Loucy (cell line): ENCODE results near the gene DGKB.
"Not testable (repeated sequence)": the region's sequence is repeated elsewhere in the genome, so short reads cannot be mapped to it uniquely, and the experiment has no call there.

Experiments used
- H2AFZ ChIP-seq: fragments of 200-600 bp; sonication (generic); 2 replicates; pipeline ENCODE4 v1.6.0; 2016; ENCODE audit warnings: antibody characterized with exemption, mild to moderate bottlenecking, low read length, moderate library complexity
- H3F3A ChIP-seq: fragments of 200-600 bp; 2 replicates; pipeline ENCODE4 v1.6.0; 2016; ENCODE audit warnings: antibody characterized with exemption, low read depth, mild to moderate bottlenecking
- H3K27me3 ChIP-seq: fragments of 200-600 bp; sonication (generic); 2 replicates; pipeline ENCODE4 v1.6.1; 2014; ENCODE audit warnings: low read length, mild to moderate bottlenecking; ENCODE audit not compliant: insufficient read depth, poor library complexity, severe bottlenecking
- H3K36me3 ChIP-seq: fragments of 200-600 bp; sonication (generic); 2 replicates; pipeline ENCODE4 v1.6.1; 2016; ENCODE audit warnings: low read length; ENCODE audit not compliant: insufficient read depth
- H3K4me1 ChIP-seq: fragments of 200-600 bp; sonication (generic); 2 replicates; pipeline ENCODE4 v1.5.1; 2014; ENCODE audit warnings: low read length, mild to moderate bottlenecking; ENCODE audit not compliant: insufficient read depth, poor library complexity, severe bottlenecking
- H3K4me2 ChIP-seq: fragments of 200-600 bp; sonication (generic); 2 replicates; pipeline ENCODE4 v1.6.0; 2014; ENCODE audit warnings: antibody characterized with exemption, low read length, low read depth, mild to moderate bottlenecking; ENCODE audit not compliant: poor library complexity, severe bottlenecking
- H3K4me3 ChIP-seq: fragments of 200-600 bp; sonication (generic); 2 replicates; pipeline ENCODE4 v1.5.1; 2014; ENCODE audit warnings: low read length, mild to moderate bottlenecking, mixed read lengths; ENCODE audit not compliant: poor library complexity, severe bottlenecking
- H3K79me2 ChIP-seq: fragments of 200-600 bp; sonication (generic); 2 replicates; pipeline ENCODE4 v1.6.1; 2014; ENCODE audit warnings: low read length; ENCODE audit not compliant: insufficient read depth
- H3K9ac ChIP-seq: fragments of 200-600 bp; sonication (generic); 2 replicates; pipeline ENCODE4 v1.6.0; 2014; ENCODE audit warnings: mild to moderate bottlenecking, low read depth, low read length, moderate library complexity; ENCODE audit not compliant: poor library complexity, severe bottlenecking
- H3K9me2 ChIP-seq: fragments of 200-600 bp; sonication (generic); replicated peaks from 2 replicates; pipeline ENCODE4 v1.6.1; 2016; ENCODE audit warnings: low read depth, low read length, mixed read lengths
- H3K9me3 ChIP-seq: fragments of 200-600 bp; sonication (generic); 2 replicates; pipeline ENCODE4 v1.6.1; 2014; ENCODE audit warnings: mild to moderate bottlenecking, antibody characterized with exemption, low read length, low read depth; ENCODE audit not compliant: insufficient read depth
- H4K20me1 ChIP-seq: fragments of 200-600 bp; sonication (generic); 2 replicates; pipeline ENCODE4 v1.6.0; 2014; ENCODE audit warnings: antibody characterized with exemption, low read length, mild to moderate bottlenecking; ENCODE audit not compliant: insufficient read depth, poor library complexity, severe bottlenecking
- CTCF ChIP-seq: fragments of 200-600 bp; sonication (generic); conservative IDR thresholded peaks from 2 replicates; pipeline ENCODE4 v1.5.1; 2014; ENCODE audit warnings: mild to moderate bottlenecking, antibody characterized with exemption, low read length
- EZH2phosphoT487 ChIP-seq: fragments of 200-600 bp; IDR thresholded peaks from 2 replicates; pipeline ENCODE4 v1.6.1; 2018; ENCODE audit warnings: antibody characterized with exemption, mild to moderate bottlenecking, moderate library complexity, borderline replicate concordance

The DGKB gene

GRCh38 chr7:14478834-14479510 lies 423.6 kb downstream of the DGKB start:
- Histone ChIP-seq H3K27me3 (no peaks in the 10 kb centered on the region), H3K36me3 (no peaks in the 10 kb centered on the region), H3K4me1 (no peaks in the 10 kb centered on the region), H4K20me1 (no peaks in the 10 kb centered on the region), H3K4me2 (no peak overlapping the region), H2AFZ (no peak overlapping the region), H3K79me2 (no peaks in the 10 kb centered on the region), H3K9me3 (no peaks in the 10 kb centered on the region), H3K4me3 (no peak overlapping the region), H3K9me2 (no peaks in the 10 kb centered on the region), H3K9ac (no peak overlapping the region), H3F3A (no peaks in the 10 kb centered on the region)
- TF ChIP-seq EZH2phosphoT487: no peak
- no peak for TF ChIP-seq CTCF

GRCh38 chr7:14461716-14462115 lies 440.8 kb downstream of the DGKB start:
- H4K20me1 ChIP-seq, H3K9me3 ChIP-seq, H3K79me2 ChIP-seq: not testable (repeated sequence)

GRCh38 chr7:14458846-14459245 lies 443.7 kb downstream of the DGKB start:
- H3K9me2 ChIP-seq, H3K27me3 ChIP-seq, H3K79me2 ChIP-seq, H3K9ac ChIP-seq, H3F3A ChIP-seq, H3K4me3 ChIP-seq, H3K4me2 ChIP-seq, H2AFZ ChIP-seq, H3K9me3 ChIP-seq, H3K4me1 ChIP-seq, H4K20me1 ChIP-seq, H3K36me3 ChIP-seq: not testable (repeated sequence)

More at GRCh38 chr7:14461716-14462115, 440.8 kb downstream of the DGKB start:
- H3F3A ChIP-seq, H2AFZ ChIP-seq, H3K36me3 ChIP-seq, H3K9me2 ChIP-seq, H3K27me3 ChIP-seq, H3K4me3 ChIP-seq, H3K4me2 ChIP-seq, H3K9ac ChIP-seq, H3K4me1 ChIP-seq: not testable (repeated sequence)

- Histone ChIP-seq H3K4me2 (no peak overlapping the region), H3K4me3 (no peak overlapping the region)
These were observed 444.7 kb downstream of the DGKB start for GRCh38 chr7:14457568-14458453.

More at GRCh38 chr7:14457568-14458453, 444.7 kb downstream of the DGKB start:
- no peaks in the 10 kb centered on the region for H3K27me3 ChIP-seq
- no peak overlapping the region for H3K9ac ChIP-seq
- H3K36me3 ChIP-seq: no peaks in the 10 kb centered on the region
- H4K20me1 ChIP-seq: no peaks in the 10 kb centered on the region
- H3K9me3 ChIP-seq: no peaks in the 10 kb centered on the region
- no peaks in the 10 kb centered on the region for H3K79me2 ChIP-seq
- H2AFZ ChIP-seq: peak overlapping the region; percentile 23; the same call in 1 of the 2 replicates
- H3K9me2 ChIP-seq: no peaks in the 10 kb centered on the region
- H3K4me1 ChIP-seq: no peaks in the 10 kb centered on the region
- no peaks in the 10 kb centered on the region for H3F3A ChIP-seq
- no peak for TF ChIP-seq EZH2phosphoT487
- peak; percentile 94 for TF ChIP-seq CTCF
